Muscle of leg (tissue), 11 donors: ENCODE measurements around the gene TIPRL. TPM values are rescaled to one million over a fixed set of nuclear protein-coding genes. Genes with fewer than 3 reads are reported as not detected.
"Not testable (repeated sequence)": the region's sequence is repeated elsewhere in the genome, so short reads cannot be mapped to it uniquely, and the experiment has no call there.

Experiments
- DNase-seq: peaks from one replicate; pipeline ENCODE4 v3.0.0; 2013
- H3K27ac ChIP-seq: one replicate; pipeline ENCODE4 v1.5.1; 2013; ENCODE audit warnings: mild to moderate bottlenecking, low read length, control low read depth
- H3K27me3 ChIP-seq: one replicate; pipeline ENCODE4 v1.6.1; 2013; ENCODE audit warnings: low read length; ENCODE audit not compliant: control insufficient read depth, insufficient read depth
- H3K36me3 ChIP-seq: one replicate; pipeline ENCODE4 v1.6.1; 2013; ENCODE audit warnings: low read length; ENCODE audit not compliant: control insufficient read depth, insufficient read depth
- H3K4me1 ChIP-seq: one replicate; pipeline ENCODE4 v1.6.1; 2013; ENCODE audit warnings: low read length; ENCODE audit not compliant: control insufficient read depth, insufficient read depth
- H3K4me3 ChIP-seq: one replicate; pipeline ENCODE4 v1.5.1; 2013; ENCODE audit warnings: low read length, control low read depth
- H3K9me3 ChIP-seq: replicated peaks from 2 replicates; pipeline ENCODE4 v1.6.1; 2013; ENCODE audit warnings: low read depth, low read length; ENCODE audit not compliant: control insufficient read depth
- WGBS: methylation state at CpG from one replicate; pipeline ENCODE4 v1.1.5; 2013; ENCODE audit warnings: missing lambda C conversion rate; ENCODE audit not compliant: insufficient coverage; 5-methylcytosine and 5-hydroxymethylcytosine counted together
- polyA plus RNA-seq, 8 donors: library from polyadenylated mRNA; unstranded; fragments of 120-200 nt; gene quantifications; one replicate each; pipeline versions ENCODE4 v1.2.1 to v1.2.3, GENCODE V29; 2013; ENCODE audit warnings: inconsistent platforms in 1 of 8, low replicate concordance in 1 of 8; ENCODE audit not compliant: insufficient read length in 8 of 8, insufficient read depth in 1 of 8
- total RNA-seq: library from RNA; stranded (reverse); fragments of 120-200 nt; gene quantifications from one replicate; pipeline ENCODE4 v1.2.4, GENCODE V29; 2013

TIPRL gene
- total and polyA plus RNA-seq, 9 donors = 26.2 to 36.1 (median 32.4) TPM

- not testable (repeated sequence) for H3K9me3 ChIP-seq, DNase-seq, H3K4me1 ChIP-seq, H3K27me3 ChIP-seq, H3K36me3 ChIP-seq, H3K4me3 ChIP-seq, H3K27ac ChIP-seq
- 100% methylated on average over 1 of the region's 4 CpGs for WGBS
Measured at GRCh38 chr1:168154707-168155106, 24.1 kb upstream of the TIPRL start.

GRCh38 chr1:168155910-168156309 lies 22.9 kb upstream of the TIPRL start:
- Histone ChIP-seq H3K4me3 (no peak overlapping the region), H3K9me3 (peaks cover 6% of the 10 kb centered on the region), H3K36me3 (no peaks in the 10 kb centered on the region), H3K27ac (no peak overlapping the region), H3K4me1 (no peaks in the 10 kb centered on the region), H3K27me3 (no peaks in the 10 kb centered on the region)
- WGBS = no CpG with 5 or more reads among the region's 4 CpGs
- no peak for DNase-seq

DNA sequence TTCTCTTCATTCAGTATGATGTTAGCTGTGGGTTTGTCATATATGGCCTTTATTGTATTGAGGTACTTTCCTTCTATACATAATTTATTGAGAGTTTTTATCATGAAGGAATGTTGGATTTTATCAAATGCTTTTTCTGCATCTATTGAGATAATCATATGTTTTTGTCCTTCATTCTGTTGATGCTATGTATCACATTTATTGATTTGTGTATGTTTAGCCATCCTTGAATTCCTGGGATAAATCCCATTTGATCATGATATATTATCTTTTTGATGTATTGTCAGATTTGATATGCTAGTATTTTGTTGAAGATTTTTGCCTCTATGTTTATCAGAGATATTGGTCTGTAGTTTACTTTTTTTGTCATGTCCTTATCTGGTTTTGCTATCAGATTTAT lies 21.1 kb upstream of the TIPRL start:
- no peaks in the 10 kb centered on the region for H3K36me3 ChIP-seq
- no peaks in the 10 kb centered on the region for H3K27me3 ChIP-seq
- DNase-seq = no peak
- H3K9me3 ChIP-seq = peaks cover 6% of the 10 kb centered on the region
- H3K27ac ChIP-seq = no peak overlapping the region
- H3K4me1 ChIP-seq = no peaks in the 10 kb centered on the region
- no peak overlapping the region for H3K4me3 ChIP-seq

DNA sequence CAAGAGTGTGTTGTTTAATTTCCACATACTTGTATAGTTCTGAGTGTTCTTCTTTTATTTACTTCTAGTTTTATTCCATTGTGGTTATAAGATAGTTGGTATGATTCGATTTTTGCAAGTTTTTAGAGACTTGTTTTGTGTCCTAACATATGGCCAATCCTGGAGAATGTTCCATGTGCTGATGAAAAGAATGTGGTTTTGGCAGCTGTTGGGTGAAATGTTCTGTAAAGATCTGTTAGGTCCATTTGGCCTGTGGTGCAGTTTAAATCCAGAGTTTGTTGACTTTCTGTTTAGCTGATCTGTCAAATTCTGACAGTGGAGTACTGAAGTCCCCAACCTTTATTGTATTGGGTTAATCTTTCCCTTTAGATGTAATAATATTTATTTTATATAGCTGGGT lies 19.5 kb upstream of the TIPRL start:
- Histone ChIP-seq H3K4me3 (no peak overlapping the region), H3K9me3 (peaks cover 6% of the 10 kb centered on the region), H3K27me3 (no peaks in the 10 kb centered on the region), H3K4me1 (no peaks in the 10 kb centered on the region), H3K36me3 (no peaks in the 10 kb centered on the region), H3K27ac (no peak overlapping the region)
- WGBS = no CpG with 5 or more reads among the region's 1 CpG
- no peak for DNase-seq

- Histone ChIP-seq H3K9me3 (peaks cover 6% of the 10 kb centered on the region), H3K27ac (no peak overlapping the region), H3K27me3 (no peaks in the 10 kb centered on the region), H3K36me3 (no peaks in the 10 kb centered on the region), H3K4me3 (no peak overlapping the region), H3K4me1 (no peaks in the 10 kb centered on the region)
- DNase-seq = no peak
- WGBS = no CpG with 5 or more reads among the region's 1 CpG
Measured at GRCh38 chr1:168159979-168160378, 18.8 kb upstream of the TIPRL start.

DNA sequence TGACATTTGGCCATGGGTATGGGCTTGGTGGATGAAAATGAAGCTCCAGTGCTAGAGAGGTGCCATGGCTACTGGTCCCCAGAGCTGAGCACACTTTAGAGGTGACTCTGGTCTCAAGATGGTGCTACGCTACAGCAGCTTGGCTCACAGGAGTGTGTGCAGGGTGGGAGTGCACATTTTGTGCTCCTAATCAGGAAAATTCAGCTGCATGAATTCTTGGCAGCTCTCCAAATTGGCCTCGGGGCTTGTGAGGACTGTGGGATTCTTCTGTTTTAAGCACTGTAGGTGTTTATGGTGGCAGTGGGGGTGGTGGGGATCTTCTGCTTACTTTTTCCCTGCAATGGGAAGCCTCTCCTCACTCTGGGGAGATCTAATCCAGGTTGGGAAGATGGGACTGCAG lies 17.3 kb upstream of the TIPRL start:
- Histone ChIP-seq H3K27me3 (no peaks in the 10 kb centered on the region), H3K4me3 (no peak overlapping the region), H3K36me3 (no peaks in the 10 kb centered on the region), H3K4me1 (no peaks in the 10 kb centered on the region), H3K27ac (no peak overlapping the region), H3K9me3 (peaks cover 6% of the 10 kb centered on the region)
- peak; percentile 20 for DNase-seq
- WGBS = 39% methylated on average over 2 of the region's 2 CpGs

DNA sequence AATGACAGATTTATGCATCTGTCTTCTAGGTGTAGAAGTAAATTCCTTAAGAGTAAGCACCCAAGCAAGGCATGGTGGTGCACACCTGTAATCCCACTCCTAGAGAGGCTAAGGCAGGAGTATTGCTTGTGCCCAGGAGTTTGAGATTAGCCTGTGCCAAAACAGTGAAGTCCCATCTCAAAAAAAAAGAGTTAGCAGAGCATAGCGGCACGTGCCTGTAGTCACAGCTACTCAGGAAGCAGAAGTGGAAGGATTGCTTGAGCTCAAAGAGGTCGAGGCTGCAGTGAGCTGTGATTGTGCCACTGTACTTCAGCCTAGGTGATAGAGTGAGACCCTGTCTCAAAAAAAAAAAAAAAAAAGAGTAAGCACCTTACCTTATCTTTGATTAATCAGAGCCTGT lies 15.1 kb upstream of the TIPRL start:
- H3K27me3 ChIP-seq = no peaks in the 10 kb centered on the region
- H3K36me3 ChIP-seq = no peaks in the 10 kb centered on the region
- no peaks in the 10 kb centered on the region for H3K4me1 ChIP-seq
- no peak overlapping the region for H3K4me3 ChIP-seq
- DNase-seq = peak; percentile 9
- no peak overlapping the region for H3K27ac ChIP-seq
- H3K9me3 ChIP-seq = peaks cover 4% of the 10 kb centered on the region
- 59% methylated on average over 3 of the region's 3 CpGs for WGBS

DNA sequence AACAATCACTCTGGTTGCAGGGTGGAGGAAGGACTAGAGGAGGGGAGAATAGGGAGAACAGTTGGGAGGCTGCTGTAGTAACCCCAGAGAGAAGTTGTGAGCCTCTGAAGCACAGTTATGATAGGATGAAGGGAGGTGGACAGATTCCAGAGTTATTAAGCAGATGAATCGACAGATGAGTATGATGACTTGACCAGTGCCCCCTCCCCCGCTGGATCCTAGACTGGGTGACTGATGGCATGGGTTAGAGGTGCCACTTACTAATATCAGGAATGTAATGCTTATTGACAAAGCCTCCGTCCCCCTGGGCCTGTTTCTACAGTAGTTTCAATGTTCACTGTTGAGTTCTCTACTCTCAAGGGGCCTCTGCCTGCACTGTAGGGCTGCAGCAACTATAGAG lies 14.0 kb upstream of the TIPRL start:
- no peak overlapping the region for H3K27ac ChIP-seq
- no peaks in the 10 kb centered on the region for H3K27me3 ChIP-seq
- H3K4me1 ChIP-seq = no peaks in the 10 kb centered on the region
- peaks cover 4% of the 10 kb centered on the region for H3K9me3 ChIP-seq
- H3K36me3 ChIP-seq = no peaks in the 10 kb centered on the region
- no peak for DNase-seq
- H3K4me3 ChIP-seq = no peak overlapping the region
- WGBS = no CpG with 5 or more reads among the region's 3 CpGs

GRCh38 chr1:168167806-168168205 lies 11.0 kb upstream of the TIPRL start:
- WGBS = 44% methylated on average over 1 of the region's 2 CpGs
- H3K9me3 ChIP-seq = no peaks in the 10 kb centered on the region
- no peak overlapping the region for H3K4me3 ChIP-seq
- no peak overlapping the region for H3K27ac ChIP-seq
- no peaks in the 10 kb centered on the region for H3K4me1 ChIP-seq
- H3K36me3 ChIP-seq = no peaks in the 10 kb centered on the region
- no peak for DNase-seq
- H3K27me3 ChIP-seq = no peaks in the 10 kb centered on the region

- no peak for DNase-seq
Measured at GRCh38 chr1:168170564-168171508, 7.9 kb upstream of the TIPRL start.

More at GRCh38 chr1:168170564-168171508, 7.9 kb upstream of the TIPRL start:
- no peak overlapping the region for H3K27ac ChIP-seq
- WGBS = 61% methylated on average over 2 of the region's 7 CpGs
- H3K36me3 ChIP-seq = no peaks in the 10 kb centered on the region
- H3K4me1 ChIP-seq = no peaks in the 10 kb centered on the region
- H3K4me3 ChIP-seq = no peak overlapping the region
- no peaks in the 10 kb centered on the region for H3K9me3 ChIP-seq
- peaks cover 4% of the 10 kb centered on the region for H3K27me3 ChIP-seq
